Measurements from ENCODE around the gene PPL. TPM values are rescaled to one million over a fixed set of nuclear protein-coding genes. Genes with fewer than 3 reads are reported as not detected.

The PPL gene
- total and polyA plus RNA-seq, 2 of the 13 experiments (the other 11 are each of a cell fraction or from before 2014, with no cell fraction given) = 5.7 to 6.6 TPM

DNA sequence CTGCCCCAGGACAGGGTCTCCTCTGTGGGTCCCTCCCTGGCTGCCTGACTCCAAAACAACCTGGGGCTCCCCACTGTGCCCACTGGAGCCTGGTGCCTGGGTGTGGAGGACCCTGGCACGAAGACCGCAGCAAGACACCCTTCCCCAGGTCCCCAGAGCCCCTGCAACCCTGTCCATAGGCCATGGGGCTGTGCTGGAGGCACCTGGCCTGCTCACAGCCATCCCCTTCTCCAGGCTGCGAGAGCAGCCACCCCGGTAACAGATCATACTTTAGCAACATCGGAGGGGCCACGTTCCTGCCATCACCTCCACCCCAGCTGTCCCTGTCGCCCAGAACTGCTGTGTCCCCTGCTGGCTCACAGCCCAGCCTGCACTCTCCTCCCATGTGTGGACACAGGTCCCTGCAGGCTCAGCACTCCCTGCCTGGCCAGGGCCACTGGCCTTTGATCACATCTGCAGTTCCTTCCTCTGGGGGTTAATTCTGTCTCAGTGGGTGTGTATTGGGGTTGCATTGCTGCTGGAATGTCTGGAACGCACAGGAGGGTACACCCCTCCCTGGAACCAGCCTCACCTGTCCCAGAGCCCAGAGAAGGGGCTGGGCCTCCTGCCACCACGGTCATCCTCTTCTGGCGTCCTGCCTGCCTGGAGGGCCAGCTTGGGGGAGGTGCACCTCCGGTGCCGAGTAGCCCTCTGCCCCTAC is 12.2 kb downstream of the PPL start (continued):
- TF ChIP-seq CCAR2 (optimal IDR thresholded peaks at IDR 0.05; ENCODE audit: low read depth, low read length) (no peak), HES4 (CRISPR knock-in tag; IDR thresholded peaks at IDR 0.05; ENCODE audit: borderline replicate concordance) (no peak), ZNF138 (CRISPR knock-in tag; IDR thresholded peaks at IDR 0.05; ENCODE audit: low read depth) (no peak), ZNF644 (CRISPR knock-in tag; IDR thresholded peaks at IDR 0.05; ENCODE audit: low read depth) (no peak), RFXANK (CRISPR knock-in tag; IDR thresholded peaks at IDR 0.05) (no peak), ZNF891 (CRISPR knock-in tag; IDR thresholded peaks at IDR 0.05) (no peak), ZNF766 (CRISPR knock-in tag; IDR thresholded peaks at IDR 0.05; ENCODE audit: borderline replicate concordance) (no peak), NFRKB (IDR thresholded peaks at IDR 0.05) (no peak), MAFG (CRISPR knock-in tag; IDR thresholded peaks at IDR 0.05) (no peak), ZNF160 (CRISPR knock-in tag; IDR thresholded peaks at IDR 0.05) (no peak), ATRX (CRISPR knock-in tag; IDR thresholded peaks at IDR 0.05; ENCODE audit: borderline replicate concordance) (no peak), ELF1 (CRISPR knock-in tag; IDR thresholded peaks at IDR 0.05) (no peak), NR2F6 (IDR thresholded peaks at IDR 0.05) (peak; percentile 31; the same call in 1 of the 2 replicates), NR2F6 (CRISPR knock-in tag; IDR thresholded peaks at IDR 0.05) (peak; percentile 65), ZFX (CRISPR knock-in tag; IDR thresholded peaks at IDR 0.05; ENCODE audit: low read depth) (peak; percentile 63)
- TF ChIP-seq, protein P1, sequence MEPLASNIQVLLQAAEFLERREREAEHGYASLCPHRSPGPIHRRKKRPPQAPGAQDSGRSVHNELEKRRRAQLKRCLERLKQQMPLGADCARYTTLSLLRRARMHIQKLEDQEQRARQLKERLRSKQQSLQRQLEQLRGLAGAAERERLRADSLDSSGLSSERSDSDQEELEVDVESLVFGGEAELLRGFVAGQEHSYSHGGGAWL (CRISPR knock-in tag; IDR thresholded peaks at IDR 0.05) = peak; percentile 65; the same call in 1 of the 2 replicates
- TF ChIP-seq, protein P2, sequence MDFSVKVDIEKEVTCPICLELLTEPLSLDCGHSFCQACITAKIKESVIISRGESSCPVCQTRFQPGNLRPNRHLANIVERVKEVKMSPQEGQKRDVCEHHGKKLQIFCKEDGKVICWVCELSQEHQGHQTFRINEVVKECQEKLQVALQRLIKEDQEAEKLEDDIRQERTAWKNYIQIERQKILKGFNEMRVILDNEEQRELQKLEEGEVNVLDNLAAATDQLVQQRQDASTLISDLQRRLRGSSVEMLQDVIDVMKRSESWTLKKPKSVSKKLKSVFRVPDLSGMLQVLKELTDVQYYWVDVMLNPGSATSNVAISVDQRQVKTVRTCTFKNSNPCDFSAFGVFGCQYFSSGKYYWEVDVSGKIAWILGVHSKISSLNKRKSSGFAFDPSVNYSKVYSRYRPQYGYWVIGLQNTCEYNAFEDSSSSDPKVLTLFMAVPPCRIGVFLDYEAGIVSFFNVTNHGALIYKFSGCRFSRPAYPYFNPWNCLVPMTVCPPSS (IDR thresholded peaks at IDR 0.05) = no peak
- TF ChIP-seq, protein P3, sequence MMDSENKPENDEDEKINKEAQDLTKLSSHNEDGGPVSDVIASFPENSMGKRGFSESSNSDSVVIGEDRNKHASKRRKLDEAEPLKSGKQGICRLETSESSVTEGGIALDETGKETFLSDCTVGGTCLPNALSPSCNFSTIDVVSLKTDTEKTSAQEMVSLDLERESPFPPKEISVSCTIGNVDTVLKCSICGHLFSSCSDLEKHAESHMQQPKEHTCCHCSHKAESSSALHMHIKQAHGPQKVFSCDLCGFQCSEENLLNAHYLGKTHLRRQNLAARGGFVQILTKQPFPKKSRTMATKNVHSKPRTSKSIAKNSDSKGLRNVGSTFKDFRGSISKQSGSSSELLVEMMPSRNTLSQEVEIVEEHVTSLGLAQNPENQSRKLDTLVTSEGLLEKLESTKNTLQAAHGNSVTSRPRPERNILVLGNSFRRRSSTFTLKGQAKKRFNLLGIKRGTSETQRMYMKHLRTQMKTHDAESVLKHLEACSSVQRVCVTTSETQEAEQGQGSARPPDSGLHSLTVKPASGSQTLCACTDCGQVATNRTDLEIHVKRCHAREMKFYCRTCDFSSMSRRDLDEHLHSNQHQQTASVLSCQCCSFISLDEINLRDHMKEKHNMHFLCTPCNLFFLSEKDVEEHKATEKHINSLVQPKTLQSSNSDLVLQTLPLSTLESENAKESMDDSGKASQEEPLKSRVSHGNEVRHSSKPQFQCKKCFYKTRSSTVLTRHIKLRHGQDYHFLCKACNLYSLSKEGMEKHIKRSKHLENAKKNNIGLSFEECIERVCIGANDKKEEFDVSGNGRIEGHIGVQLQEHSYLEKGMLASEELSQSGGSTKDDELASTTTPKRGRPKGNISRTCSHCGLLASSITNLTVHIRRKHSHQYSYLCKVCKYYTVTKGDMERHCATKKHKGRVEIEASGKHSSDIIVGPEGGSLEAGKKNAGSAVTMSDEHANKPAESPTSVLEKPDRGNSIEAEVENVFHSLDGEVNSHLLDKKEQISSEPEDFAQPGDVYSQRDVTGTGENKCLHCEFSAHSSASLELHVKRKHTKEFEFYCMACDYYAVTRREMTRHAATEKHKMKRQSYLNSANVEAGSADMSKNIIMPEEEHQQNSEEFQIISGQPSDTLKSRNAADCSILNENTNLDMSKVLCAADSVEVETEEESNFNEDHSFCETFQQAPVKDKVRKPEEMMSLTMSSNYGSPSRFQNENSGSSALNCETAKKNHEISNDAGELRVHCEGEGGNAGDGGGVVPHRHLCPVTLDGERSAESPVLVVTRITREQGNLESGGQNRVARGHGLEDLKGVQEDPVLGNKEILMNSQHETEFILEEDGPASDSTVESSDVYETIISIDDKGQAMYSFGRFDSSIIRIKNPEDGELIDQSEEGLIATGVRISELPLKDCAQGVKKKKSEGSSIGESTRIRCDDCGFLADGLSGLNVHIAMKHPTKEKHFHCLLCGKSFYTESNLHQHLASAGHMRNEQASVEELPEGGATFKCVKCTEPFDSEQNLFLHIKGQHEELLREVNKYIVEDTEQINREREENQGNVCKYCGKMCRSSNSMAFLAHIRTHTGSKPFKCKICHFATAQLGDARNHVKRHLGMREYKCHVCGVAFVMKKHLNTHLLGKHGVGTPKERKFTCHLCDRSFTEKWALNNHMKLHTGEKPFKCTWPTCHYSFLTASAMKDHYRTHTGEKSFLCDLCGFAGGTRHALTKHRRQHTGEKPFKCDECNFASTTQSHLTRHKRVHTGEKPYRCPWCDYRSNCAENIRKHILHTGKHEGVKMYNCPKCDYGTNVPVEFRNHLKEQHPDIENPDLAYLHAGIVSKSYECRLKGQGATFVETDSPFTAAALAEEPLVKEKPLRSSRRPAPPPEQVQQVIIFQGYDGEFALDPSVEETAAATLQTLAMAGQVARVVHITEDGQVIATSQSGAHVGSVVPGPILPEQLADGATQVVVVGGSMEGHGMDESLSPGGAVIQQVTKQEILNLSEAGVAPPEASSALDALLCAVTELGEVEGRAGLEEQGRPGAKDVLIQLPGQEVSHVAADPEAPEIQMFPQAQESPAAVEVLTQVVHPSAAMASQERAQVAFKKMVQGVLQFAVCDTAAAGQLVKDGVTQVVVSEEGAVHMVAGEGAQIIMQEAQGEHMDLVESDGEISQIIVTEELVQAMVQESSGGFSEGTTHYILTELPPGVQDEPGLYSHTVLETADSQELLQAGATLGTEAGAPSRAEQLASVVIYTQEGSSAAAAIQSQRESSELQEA (CRISPR knock-in tag; IDR thresholded peaks at IDR 0.05; ENCODE audit: not compliant biosample characterization) = peak; percentile 72
- TF ChIP-seq, protein P4, sequence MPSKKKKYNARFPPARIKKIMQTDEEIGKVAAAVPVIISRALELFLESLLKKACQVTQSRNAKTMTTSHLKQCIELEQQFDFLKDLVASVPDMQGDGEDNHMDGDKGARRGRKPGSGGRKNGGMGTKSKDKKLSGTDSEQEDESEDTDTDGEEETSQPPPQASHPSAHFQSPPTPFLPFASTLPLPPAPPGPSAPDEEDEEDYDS (CRISPR knock-in tag; IDR thresholded peaks at IDR 0.05) = peak; percentile 60; the same call in 1 of the 2 replicates
- TF ChIP-seq, protein P5, sequence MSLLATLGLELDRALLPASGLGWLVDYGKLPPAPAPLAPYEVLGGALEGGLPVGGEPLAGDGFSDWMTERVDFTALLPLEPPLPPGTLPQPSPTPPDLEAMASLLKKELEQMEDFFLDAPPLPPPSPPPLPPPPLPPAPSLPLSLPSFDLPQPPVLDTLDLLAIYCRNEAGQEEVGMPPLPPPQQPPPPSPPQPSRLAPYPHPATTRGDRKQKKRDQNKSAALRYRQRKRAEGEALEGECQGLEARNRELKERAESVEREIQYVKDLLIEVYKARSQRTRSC (CRISPR knock-in tag; IDR thresholded peaks at IDR 0.05; ENCODE audit: low read depth) = no peak

All from HepG2 (cell line).